Muscle layer of colon (tissue), 2 donors: ENCODE measurements around the gene TMEM72.
"Not testable (repeated sequence)": the region's sequence is repeated elsewhere in the genome, so short reads cannot be mapped to it uniquely, and the experiment has no call there.

Experiments used
- H3K27ac ChIP-seq: one replicate; pipeline ENCODE4 v1.7.0; 2013; ENCODE audit warnings: low read depth, mild to moderate bottlenecking, low read length, moderate library complexity
- H3K27me3 ChIP-seq, 2 donors: one replicate each; pipeline ENCODE4 v1.7.0; 2013; ENCODE audit warnings: low read length in 2 of 2, mild to moderate bottlenecking in 2 of 2; ENCODE audit not compliant: insufficient read depth in 2 of 2, control insufficient read depth in 1 of 2
- H3K36me3 ChIP-seq: one replicate; pipeline ENCODE4 v1.7.0; 2013; ENCODE audit warnings: mild to moderate bottlenecking, low read length; ENCODE audit not compliant: insufficient read depth
- H3K4me1 ChIP-seq: one replicate; pipeline ENCODE4 v1.7.0; 2013; ENCODE audit warnings: mild to moderate bottlenecking, low read length; ENCODE audit not compliant: insufficient read depth
- H3K4me3 ChIP-seq, 2 donors: one replicate each; pipeline ENCODE4 v1.7.0; 2013; ENCODE audit warnings: low read length in 2 of 2, low read depth in 1 of 2, mild to moderate bottlenecking in 1 of 2, moderate library complexity in 1 of 2
- H3K9ac ChIP-seq: one replicate; pipeline ENCODE4 v1.7.0; 2013; ENCODE audit warnings: low read length
- H3K9me3 ChIP-seq: one replicate; pipeline ENCODE4 v1.7.0; 2013; ENCODE audit warnings: mild to moderate bottlenecking, low read length
- donor health status: abdominal sarcoma.
- donor health status: Adenocarcinoma of cecum.

Gene TMEM72

GRCh38 chr10:44911081-44911540 is at the start of gene TMEM72:
Gene TMEM72 (plus strand): TSS chr10:44911337. CDS start chr10:44911513, 176 bp downstream.
- Histone ChIP-seq H3K27me3 (no peaks in the 10 kb centered on the region), H3K4me1 (no peaks in the 10 kb centered on the region), H3K9me3 (no peaks in the 10 kb centered on the region), H3K4me3 (no peak within 1 kb of the TSS), H3K36me3 (no peaks in the 10 kb centered on the region), H3K27ac (no peak within 1 kb of the TSS), H3K9ac (no peak within 1 kb of the TSS)

- no peak overlapping the region for H3K9ac ChIP-seq
- H3K36me3 ChIP-seq: no peaks in the 10 kb centered on the region
- H3K27ac ChIP-seq: no peak overlapping the region
- H3K4me1 ChIP-seq: peaks cover 17% of the 10 kb centered on the region
- peaks cover 0 to 5% of the 10 kb centered on the region in 2 donors for H3K27me3 ChIP-seq
- H3K9me3 ChIP-seq: no peaks in the 10 kb centered on the region
- H3K4me3 ChIP-seq: no peak overlapping the region
Measured at GRCh38 chr10:44862006-44862751, 49.0 kb upstream of the TMEM72 start.

GRCh38 chr10:44862924-44863323 is 48.2 kb upstream of the TMEM72 start:
- Histone ChIP-seq H3K36me3 (no peaks in the 10 kb centered on the region), H3K9me3 (no peaks in the 10 kb centered on the region), H3K27me3 (peaks cover 0 to 5% of the 10 kb centered on the region in 2 donors), H3K4me3 (no peak overlapping the region), H3K9ac (no peak overlapping the region), H3K4me1 (peaks cover 17% of the 10 kb centered on the region), H3K27ac (no peak overlapping the region)

GRCh38 chr10:44863344-44864047 is 47.6 kb upstream of the TMEM72 start:
- H3K9me3 ChIP-seq: no peaks in the 10 kb centered on the region
- no peak overlapping the region for H3K9ac ChIP-seq
- H3K4me1 ChIP-seq: peaks cover 17% of the 10 kb centered on the region
- no peak overlapping the region for H3K27ac ChIP-seq
- H3K27me3 ChIP-seq: peaks cover 0 to 5% of the 10 kb centered on the region in 2 donors
- no peak overlapping the region for H3K4me3 ChIP-seq
- no peaks in the 10 kb centered on the region for H3K36me3 ChIP-seq

GRCh38 chr10:44864051-44864450 is 47.1 kb upstream of the TMEM72 start:
- no peaks in the 10 kb centered on the region for H3K36me3 ChIP-seq
- no peak overlapping the region for H3K9ac ChIP-seq
- no peak overlapping the region for H3K27ac ChIP-seq
- H3K27me3 ChIP-seq: peaks cover 0 to 5% of the 10 kb centered on the region in 2 donors
- H3K4me1 ChIP-seq: peaks cover 17% of the 10 kb centered on the region
- H3K4me3 ChIP-seq: peak overlapping the region in 1 of 2 donors; percentile 67
- no peaks in the 10 kb centered on the region for H3K9me3 ChIP-seq

- Histone ChIP-seq H3K27ac (no peak overlapping the region), H3K27me3 (peaks cover 0 to 5% of the 10 kb centered on the region in 2 donors), H3K9me3 (no peaks in the 10 kb centered on the region), H3K4me3 (peak overlapping the region; percentile 31 to 67), H3K36me3 (no peaks in the 10 kb centered on the region), H3K4me1 (peaks cover 17% of the 10 kb centered on the region), H3K9ac (no peak overlapping the region)
Measured at GRCh38 chr10:44864637-44865288, 46.4 kb upstream of the TMEM72 start.

- H3K9ac ChIP-seq: no peak overlapping the region
- H3K36me3 ChIP-seq: no peaks in the 10 kb centered on the region
- H3K4me3 ChIP-seq: peak overlapping the region in 1 of 2 donors; percentile 67
- no peak overlapping the region for H3K27ac ChIP-seq
- peaks cover 0 to 5% of the 10 kb centered on the region in 2 donors for H3K27me3 ChIP-seq
- peaks cover 17% of the 10 kb centered on the region for H3K4me1 ChIP-seq
- H3K9me3 ChIP-seq: no peaks in the 10 kb centered on the region
Measured at GRCh38 chr10:44865289-44865671, 45.9 kb upstream of the TMEM72 start.

GRCh38 chr10:44866367-44866766 is 44.8 kb upstream of the TMEM72 start:
- not testable (repeated sequence) for H3K9me3 ChIP-seq, H3K27me3 ChIP-seq, H3K4me3 ChIP-seq, H3K36me3 ChIP-seq, H3K27ac ChIP-seq, H3K9ac ChIP-seq
- H3K4me1 ChIP-seq: peaks cover 17% of the 10 kb centered on the region

GRCh38 chr10:44870031-44870430 is 41.1 kb upstream of the TMEM72 start:
- Histone ChIP-seq H3K4me1 (peaks cover 10% of the 10 kb centered on the region), H3K27ac (no peak overlapping the region), H3K4me3 (no peak overlapping the region), H3K36me3 (no peaks in the 10 kb centered on the region), H3K9ac (no peak overlapping the region), H3K27me3 (peaks cover 0 to 5% of the 10 kb centered on the region in 2 donors), H3K9me3 (no peaks in the 10 kb centered on the region)

- Histone ChIP-seq H3K36me3 (no peaks in the 10 kb centered on the region), H3K27ac (no peak overlapping the region), H3K4me3 (no peak overlapping the region)
Measured at GRCh38 chr10:44873160-44873559, 38.0 kb upstream of the TMEM72 start.

GRCh38 chr10:44874166-44874565 is 37.0 kb upstream of the TMEM72 start:
- no peaks in the 10 kb centered on the region for H3K9me3 ChIP-seq
- no peaks in the 10 kb centered on the region for H3K36me3 ChIP-seq
- H3K27ac ChIP-seq: no peak overlapping the region
- no peak overlapping the region for H3K9ac ChIP-seq
- H3K4me3 ChIP-seq: no peak overlapping the region
- peaks cover 8% of the 10 kb centered on the region for H3K4me1 ChIP-seq
- H3K27me3 ChIP-seq: no peaks in the 10 kb centered on the region

More at GRCh38 chr10:44873160-44873559, 38.0 kb upstream of the TMEM72 start:
- Histone ChIP-seq H3K9ac (no peak overlapping the region), H3K27me3 (no peaks in the 10 kb centered on the region), H3K4me1 (peaks cover 3% of the 10 kb centered on the region), H3K9me3 (no peaks in the 10 kb centered on the region)
